ENCODE data around the gene ZNF480. TPM values are rescaled to one million over a fixed set of nuclear protein-coding genes. Genes with fewer than 3 reads are reported as not detected.

Gene ZNF480
- total and polyA plus RNA-seq, 4 donors: 1.8 to 7.3 (median 3.4) TPM

DNA sequence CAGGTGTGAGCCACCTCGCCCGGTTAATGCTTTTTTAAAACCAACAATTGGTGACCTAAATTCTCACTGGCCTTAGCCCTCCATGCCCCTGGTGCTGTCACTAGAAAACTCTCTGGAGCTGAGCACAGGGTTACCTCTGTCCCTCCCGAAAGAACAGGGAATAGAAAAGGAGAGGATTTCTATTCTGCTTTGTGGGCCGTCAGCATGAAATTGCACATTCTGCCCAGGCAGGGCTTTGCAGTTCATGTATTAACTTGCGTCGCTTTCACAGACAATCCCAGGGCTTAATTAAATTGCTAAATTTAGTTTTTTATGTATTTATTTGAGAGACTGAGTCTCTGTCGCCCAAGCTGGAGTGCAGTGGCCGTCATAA, 583 bp upstream of the ZNF480 start:
- Histone ChIP-seq H3K27ac (ENCODE audit: low read depth in 1 of 2, low read length in 2 of 2) (peak overlapping the region; percentile 21 to 37), H3K36me3 (ENCODE audit: control insufficient read depth in 4 of 4, insufficient read depth in 3 of 4, low read depth in 1 of 4, low read length in 3 of 4) (peaks cover 7 to 25% (median 20%) of the 10 kb centered on the region in 4 donors), H3K4me1 (ENCODE audit: control insufficient read depth in 4 of 4, insufficient read depth in 4 of 4, low read length in 3 of 4) (peaks cover 2 to 16% (median 8%) of the 10 kb centered on the region in 4 donors), H3K9ac (ENCODE audit: low read depth in 1 of 2, low read length in 2 of 2) (peak overlapping the region; percentile 63 to 65), H3K4me3 (ENCODE audit: low read depth in 1 of 3, low read length in 3 of 3) (peak overlapping the region; percentile 59 to 82 (median 73)), H3K27me3 (ENCODE audit: control insufficient read depth in 4 of 4, insufficient read depth in 4 of 4, low read length in 3 of 4) (no peaks in the 10 kb centered on the region), H3K9me3 (ENCODE audit: control insufficient read depth in 4 of 4, low read length in 3 of 4) (peaks cover 6 to 26% (median 20%) of the 10 kb centered on the region in 4 donors)
- TF ChIP-seq TAF1 (conservative IDR thresholded peaks at IDR 0.05): no peak
- TF ChIP-seq, protein P1, sequence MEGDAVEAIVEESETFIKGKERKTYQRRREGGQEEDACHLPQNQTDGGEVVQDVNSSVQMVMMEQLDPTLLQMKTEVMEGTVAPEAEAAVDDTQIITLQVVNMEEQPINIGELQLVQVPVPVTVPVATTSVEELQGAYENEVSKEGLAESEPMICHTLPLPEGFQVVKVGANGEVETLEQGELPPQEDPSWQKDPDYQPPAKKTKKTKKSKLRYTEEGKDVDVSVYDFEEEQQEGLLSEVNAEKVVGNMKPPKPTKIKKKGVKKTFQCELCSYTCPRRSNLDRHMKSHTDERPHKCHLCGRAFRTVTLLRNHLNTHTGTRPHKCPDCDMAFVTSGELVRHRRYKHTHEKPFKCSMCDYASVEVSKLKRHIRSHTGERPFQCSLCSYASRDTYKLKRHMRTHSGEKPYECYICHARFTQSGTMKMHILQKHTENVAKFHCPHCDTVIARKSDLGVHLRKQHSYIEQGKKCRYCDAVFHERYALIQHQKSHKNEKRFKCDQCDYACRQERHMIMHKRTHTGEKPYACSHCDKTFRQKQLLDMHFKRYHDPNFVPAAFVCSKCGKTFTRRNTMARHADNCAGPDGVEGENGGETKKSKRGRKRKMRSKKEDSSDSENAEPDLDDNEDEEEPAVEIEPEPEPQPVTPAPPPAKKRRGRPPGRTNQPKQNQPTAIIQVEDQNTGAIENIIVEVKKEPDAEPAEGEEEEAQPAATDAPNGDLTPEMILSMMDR (IDR thresholded peaks at IDR 0.05; ENCODE audit: low read depth, low read length, missing input control): no peak
- TF ChIP-seq NR2F2 (IDR thresholded peaks at IDR 0.05): no peak
- TF ChIP-seq FOXA1 (IDR thresholded peaks at IDR 0.05): no peak
- no peak for TF ChIP-seq RAD21 (IDR thresholded peaks at IDR 0.05)
- no peak for TF ChIP-seq SP1 (IDR thresholded peaks at IDR 0.05)
- TF ChIP-seq, protein P2, sequence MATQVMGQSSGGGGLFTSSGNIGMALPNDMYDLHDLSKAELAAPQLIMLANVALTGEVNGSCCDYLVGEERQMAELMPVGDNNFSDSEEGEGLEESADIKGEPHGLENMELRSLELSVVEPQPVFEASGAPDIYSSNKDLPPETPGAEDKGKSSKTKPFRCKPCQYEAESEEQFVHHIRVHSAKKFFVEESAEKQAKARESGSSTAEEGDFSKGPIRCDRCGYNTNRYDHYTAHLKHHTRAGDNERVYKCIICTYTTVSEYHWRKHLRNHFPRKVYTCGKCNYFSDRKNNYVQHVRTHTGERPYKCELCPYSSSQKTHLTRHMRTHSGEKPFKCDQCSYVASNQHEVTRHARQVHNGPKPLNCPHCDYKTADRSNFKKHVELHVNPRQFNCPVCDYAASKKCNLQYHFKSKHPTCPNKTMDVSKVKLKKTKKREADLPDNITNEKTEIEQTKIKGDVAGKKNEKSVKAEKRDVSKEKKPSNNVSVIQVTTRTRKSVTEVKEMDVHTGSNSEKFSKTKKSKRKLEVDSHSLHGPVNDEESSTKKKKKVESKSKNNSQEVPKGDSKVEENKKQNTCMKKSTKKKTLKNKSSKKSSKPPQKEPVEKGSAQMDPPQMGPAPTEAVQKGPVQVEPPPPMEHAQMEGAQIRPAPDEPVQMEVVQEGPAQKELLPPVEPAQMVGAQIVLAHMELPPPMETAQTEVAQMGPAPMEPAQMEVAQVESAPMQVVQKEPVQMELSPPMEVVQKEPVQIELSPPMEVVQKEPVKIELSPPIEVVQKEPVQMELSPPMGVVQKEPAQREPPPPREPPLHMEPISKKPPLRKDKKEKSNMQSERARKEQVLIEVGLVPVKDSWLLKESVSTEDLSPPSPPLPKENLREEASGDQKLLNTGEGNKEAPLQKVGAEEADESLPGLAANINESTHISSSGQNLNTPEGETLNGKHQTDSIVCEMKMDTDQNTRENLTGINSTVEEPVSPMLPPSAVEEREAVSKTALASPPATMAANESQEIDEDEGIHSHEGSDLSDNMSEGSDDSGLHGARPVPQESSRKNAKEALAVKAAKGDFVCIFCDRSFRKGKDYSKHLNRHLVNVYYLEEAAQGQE (IDR thresholded peaks at IDR 0.05): no peak
- no peak for TF ChIP-seq RXRA (IDR thresholded peaks at IDR 0.05)
- TF ChIP-seq HNF4G (IDR thresholded peaks at IDR 0.05): no peak
- TF ChIP-seq, protein P3, sequence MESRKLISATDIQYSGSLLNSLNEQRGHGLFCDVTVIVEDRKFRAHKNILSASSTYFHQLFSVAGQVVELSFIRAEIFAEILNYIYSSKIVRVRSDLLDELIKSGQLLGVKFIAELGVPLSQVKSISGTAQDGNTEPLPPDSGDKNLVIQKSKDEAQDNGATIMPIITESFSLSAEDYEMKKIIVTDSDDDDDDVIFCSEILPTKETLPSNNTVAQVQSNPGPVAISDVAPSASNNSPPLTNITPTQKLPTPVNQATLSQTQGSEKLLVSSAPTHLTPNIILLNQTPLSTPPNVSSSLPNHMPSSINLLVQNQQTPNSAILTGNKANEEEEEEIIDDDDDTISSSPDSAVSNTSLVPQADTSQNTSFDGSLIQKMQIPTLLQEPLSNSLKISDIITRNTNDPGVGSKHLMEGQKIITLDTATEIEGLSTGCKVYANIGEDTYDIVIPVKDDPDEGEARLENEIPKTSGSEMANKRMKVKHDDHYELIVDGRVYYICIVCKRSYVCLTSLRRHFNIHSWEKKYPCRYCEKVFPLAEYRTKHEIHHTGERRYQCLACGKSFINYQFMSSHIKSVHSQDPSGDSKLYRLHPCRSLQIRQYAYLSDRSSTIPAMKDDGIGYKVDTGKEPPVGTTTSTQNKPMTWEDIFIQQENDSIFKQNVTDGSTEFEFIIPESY (IDR thresholded peaks at IDR 0.05): no peak
- TF ChIP-seq, protein P4, sequence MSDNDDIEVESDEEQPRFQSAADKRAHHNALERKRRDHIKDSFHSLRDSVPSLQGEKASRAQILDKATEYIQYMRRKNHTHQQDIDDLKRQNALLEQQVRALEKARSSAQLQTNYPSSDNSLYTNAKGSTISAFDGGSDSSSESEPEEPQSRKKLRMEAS (IDR thresholded peaks at IDR 0.05): no peak
- TF ChIP-seq JUND (IDR thresholded peaks at IDR 0.05): no peak
- TF ChIP-seq YY1 (IDR thresholded peaks at IDR 0.05): no peak
- no peak for TF ChIP-seq FOXA2 (IDR thresholded peaks at IDR 0.05)
- TF ChIP-seq GABPA (IDR thresholded peaks at IDR 0.05 in 1 of 2, conservative IDR thresholded peaks at IDR 0.05 in 1 of 2): no peak
- TF ChIP-seq, protein P5, sequence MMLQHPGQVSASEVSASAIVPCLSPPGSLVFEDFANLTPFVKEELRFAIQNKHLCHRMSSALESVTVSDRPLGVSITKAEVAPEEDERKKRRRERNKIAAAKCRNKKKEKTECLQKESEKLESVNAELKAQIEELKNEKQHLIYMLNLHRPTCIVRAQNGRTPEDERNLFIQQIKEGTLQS (IDR thresholded peaks at IDR 0.05): no peak
- no peak for TF ChIP-seq HNF4A (conservative IDR thresholded peaks at IDR 0.05)
- no peak for TF ChIP-seq EGR1 (IDR thresholded peaks at IDR 0.05; ENCODE audit: low read depth in 2 of 2)
- WGBS: 18% methylated on average over 8 of the region's 8 CpGs
- no peak for DNase-seq (ENCODE audit: low spot score)

Data from liver (tissue), 9 donors.